HepG2 (cell line): ENCODE results near the gene PAFAH1B2. TPM values are rescaled to one million over a fixed set of nuclear protein-coding genes. Genes with fewer than 3 reads are reported as not detected.
A peak's percentile ranks its signal among the peaks of the same experiment; 100 is the strongest.

ENCODE experiments used
- NFKBIZ ChIP-seq: IDR thresholded peaks from 2 replicates; pipeline ENCODE4 v1.6.1; 2018; ENCODE audit warnings: missing genetic modification reagents, missing compliant biosample characterization
- PCBP1 ChIP-seq: fragments of 200-400 bp; formaldehyde crosslinking; IDR thresholded peaks from 2 replicates; pipeline ENCODE4 v1.6.1; 2017; ENCODE audit warnings: mild to moderate bottlenecking, low read depth, low read length, borderline replicate concordance
- SMAD1 ChIP-seq: sonication (generic); formaldehyde crosslinking; IDR thresholded peaks from 2 replicates; pipeline ENCODE4 v1.4.0; 2020; ENCODE audit warnings: missing genetic modification reagents, low read depth, mild to moderate bottlenecking, borderline replicate concordance
- SP2 ChIP-seq: sonication (generic); formaldehyde crosslinking; IDR thresholded peaks from 2 replicates; pipeline ENCODE4 v1.5.1; 2020; ENCODE audit warnings: mild to moderate bottlenecking, missing genetic modification reagents
- ZBTB20 ChIP-seq: sonication (generic); formaldehyde crosslinking; IDR thresholded peaks from 2 replicates; pipeline ENCODE4 v1.8.1; 2023; ENCODE audit warnings: missing genetic modification reagents, low read depth, mild to moderate bottlenecking, borderline replicate concordance
- ZBTB40 ChIP-seq, 2 experiments: fragments of 450-650 bp in 1 of 2; sonication (generic) in 1 of 2; formaldehyde crosslinking in 1 of 2; IDR thresholded peaks; 2 replicates each; pipeline versions ENCODE4 v1.6.1 to v1.8.0; 2016 to 2022; ENCODE audit warnings: antibody characterized with exemption in 1 of 2, mild to moderate bottlenecking in 1 of 2, missing genetic modification reagents in 1 of 2
- ZNF598 ChIP-seq: sonication (generic); formaldehyde crosslinking; IDR thresholded peaks from 2 replicates; pipeline ENCODE4 v1.5.1; 2020; ENCODE audit warnings: mild to moderate bottlenecking, missing genetic modification reagents, borderline replicate concordance
- ZNF784 ChIP-seq: sonication (generic); formaldehyde crosslinking; IDR thresholded peaks from 2 replicates; pipeline ENCODE4 v1.5.1; 2020; ENCODE audit warnings: missing genetic modification reagents, mild to moderate bottlenecking, borderline replicate concordance
- polyA plus RNA-seq, 8 experiments: library from polyadenylated mRNA; depleted of rRNA in 3 of 8; stranded (reverse) in 7 of 8; unstranded in 1 of 8; fragments of >200 nt; fragmentation: Illumina TruSeq in 4 of 8; extraction: Trizol in 4 of 8; gene quantifications; 2 replicates each; pipeline versions ENCODE4 v1.2.1 to v1.2.3, GENCODE V29; 2011 to 2016; ENCODE audit warnings: low read depth in 4 of 8, missing spikeins in 1 of 8, mixed read lengths in 1 of 8; ENCODE audit not compliant: insufficient read depth in 1 of 8
- total RNA-seq, 5 experiments: library from RNA; depleted of rRNA; stranded (reverse); fragments of >200 nt; fragmentation: Illumina TruSeq; extraction: Trizol; gene quantifications; 2 replicates each; pipeline ENCODE4 v1.2.3, GENCODE V29; 2016; ENCODE audit warnings: low read depth in 1 of 5
- TF ChIP-seq, protein P1 (sequence below): sonication (generic); formaldehyde crosslinking; IDR thresholded peaks from 2 replicates; pipeline ENCODE4 v1.5.1; 2020; ENCODE audit warnings: mild to moderate bottlenecking, missing genetic modification reagents, moderate library complexity

Gene PAFAH1B2
- total and polyA plus RNA-seq, 2 of the 13 experiments (the other 11 are each of a cell fraction or from before 2014, with no cell fraction given), result 28.8 to 104 TPM

DNA sequence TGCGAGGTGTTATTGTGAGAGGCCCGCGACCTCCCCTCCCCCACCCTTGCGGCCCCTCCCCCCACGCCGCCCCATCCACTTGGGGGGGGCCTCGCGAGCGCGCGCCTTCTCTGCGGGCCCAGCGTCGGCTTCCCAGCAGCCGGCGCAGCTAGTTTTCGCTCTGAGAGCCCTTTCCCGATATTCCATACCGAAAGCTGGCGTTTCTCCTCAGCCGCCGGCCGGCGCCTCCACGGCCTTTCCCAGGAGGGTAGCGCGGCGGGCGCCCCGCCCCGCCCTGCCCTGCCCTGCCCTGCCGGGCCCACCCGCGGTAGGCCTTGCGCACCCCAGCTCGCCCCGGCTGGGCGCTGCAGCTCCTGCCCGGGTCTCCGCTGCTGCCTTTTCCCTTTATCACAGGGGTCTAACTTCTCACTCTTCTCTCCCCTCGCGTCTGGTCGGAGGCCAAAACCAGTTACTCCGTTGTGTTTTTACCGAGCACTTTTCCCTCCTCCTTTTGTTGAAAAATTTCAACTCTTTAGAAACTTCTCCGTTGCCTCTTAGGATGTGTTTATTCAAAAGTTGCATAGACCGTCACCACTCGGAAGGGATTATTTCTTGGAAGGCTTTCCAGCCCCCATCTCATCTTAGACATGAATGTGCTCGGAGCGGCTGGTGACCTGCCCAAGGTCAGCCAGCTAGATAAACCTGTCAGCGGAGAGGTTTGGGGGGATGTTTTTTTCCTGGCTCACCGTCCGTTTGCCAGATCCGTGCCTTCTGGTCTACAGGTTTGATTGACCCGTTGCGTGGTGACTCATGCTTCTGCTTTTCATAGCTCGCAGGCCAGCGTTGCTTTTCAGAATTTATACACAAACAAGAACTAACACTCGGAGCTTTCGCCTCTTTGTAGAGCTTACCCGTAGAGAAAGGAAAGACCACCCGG is 648 bp downstream of the PAFAH1B2 start (continued):
- TF ChIP-seq, protein P1, sequence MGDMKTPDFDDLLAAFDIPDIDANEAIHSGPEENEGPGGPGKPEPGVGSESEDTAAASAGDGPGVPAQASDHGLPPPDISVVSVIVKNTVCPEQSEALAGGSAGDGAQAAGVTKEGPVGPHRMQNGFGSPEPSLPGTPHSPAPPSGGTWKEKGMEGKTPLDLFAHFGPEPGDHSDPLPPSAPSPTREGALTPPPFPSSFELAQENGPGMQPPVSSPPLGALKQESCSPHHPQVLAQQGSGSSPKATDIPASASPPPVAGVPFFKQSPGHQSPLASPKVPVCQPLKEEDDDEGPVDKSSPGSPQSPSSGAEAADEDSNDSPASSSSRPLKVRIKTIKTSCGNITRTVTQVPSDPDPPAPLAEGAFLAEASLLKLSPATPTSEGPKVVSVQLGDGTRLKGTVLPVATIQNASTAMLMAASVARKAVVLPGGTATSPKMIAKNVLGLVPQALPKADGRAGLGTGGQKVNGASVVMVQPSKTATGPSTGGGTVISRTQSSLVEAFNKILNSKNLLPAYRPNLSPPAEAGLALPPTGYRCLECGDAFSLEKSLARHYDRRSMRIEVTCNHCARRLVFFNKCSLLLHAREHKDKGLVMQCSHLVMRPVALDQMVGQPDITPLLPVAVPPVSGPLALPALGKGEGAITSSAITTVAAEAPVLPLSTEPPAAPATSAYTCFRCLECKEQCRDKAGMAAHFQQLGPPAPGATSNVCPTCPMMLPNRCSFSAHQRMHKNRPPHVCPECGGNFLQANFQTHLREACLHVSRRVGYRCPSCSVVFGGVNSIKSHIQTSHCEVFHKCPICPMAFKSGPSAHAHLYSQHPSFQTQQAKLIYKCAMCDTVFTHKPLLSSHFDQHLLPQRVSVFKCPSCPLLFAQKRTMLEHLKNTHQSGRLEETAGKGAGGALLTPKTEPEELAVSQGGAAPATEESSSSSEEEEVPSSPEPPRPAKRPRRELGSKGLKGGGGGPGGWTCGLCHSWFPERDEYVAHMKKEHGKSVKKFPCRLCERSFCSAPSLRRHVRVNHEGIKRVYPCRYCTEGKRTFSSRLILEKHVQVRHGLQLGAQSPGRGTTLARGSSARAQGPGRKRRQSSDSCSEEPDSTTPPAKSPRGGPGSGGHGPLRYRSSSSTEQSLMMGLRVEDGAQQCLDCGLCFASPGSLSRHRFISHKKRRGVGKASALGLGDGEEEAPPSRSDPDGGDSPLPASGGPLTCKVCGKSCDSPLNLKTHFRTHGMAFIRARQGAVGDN (CRISPR knock-in tag), result peak; percentile 2; the same call in 1 of the 2 replicates
- TF ChIP-seq SMAD1 (CRISPR knock-in tag), result no peak
- TF ChIP-seq ZBTB20, result no peak
- no peak for TF ChIP-seq ZNF598 (CRISPR knock-in tag)
- no peak for TF ChIP-seq ZBTB40 (IDR thresholded peaks at IDR 0.05)
- no peak for TF ChIP-seq ZBTB40 (CRISPR knock-in tag; IDR thresholded peaks at IDR 0.05)
- no peak; the same call in 1 of the 2 replicates for TF ChIP-seq PCBP1
- no peak for TF ChIP-seq NFKBIZ
- TF ChIP-seq SP2 (CRISPR knock-in tag), result no peak
- no peak for TF ChIP-seq ZNF784
